PC-3 (cell line): ENCODE data around the gene BPIFB4. TPM values are rescaled to one million over a fixed set of nuclear protein-coding genes. Genes with fewer than 3 reads are reported as not detected.
"Not testable (repeated sequence)": the region's sequence is repeated elsewhere in the genome, so short reads cannot be mapped to it uniquely, and the experiment has no call there.

Experiments used
- ATAC-seq: fragments of 200-7000 bp; cut with Tn5 transposase; 2 replicates; pipeline ENCODE4 v1.9.1; 2020; ENCODE audit warnings: mild to moderate bottlenecking, moderate library complexity
- BruUV-seq: library from RNA; stranded (reverse); fragments of 400-500 nt; replicated peaks from 2 replicates; lab custom pipeline; 2021; lab: Mats Ljungman, UMichigan
- CTCF ChIA-PET: fragments of 300-600 bp; sonication (Branson Sonifier 250); formaldehyde crosslinking; loops from one replicate; lab custom pipeline; 2022; ENCODE audit warnings: antibody characterized with exemption; lab: Charles Lee
- POLR2A ChIA-PET: fragments of 300-600 bp; sonication (Branson Sonifier 250); formaldehyde crosslinking; loops from one replicate; lab custom pipeline; 2022; ENCODE audit warnings: antibody characterized with exemption; ENCODE audit not compliant: unreplicated experiment; lab: Charles Lee
- DNase-seq: peaks from one replicate; pipeline ENCODE4 v3.0.0-alpha.2; 2015
- H2AFZ ChIP-seq: fragments of 300-600 bp; sonication (generic); 2 replicates; pipeline ENCODE4 v1.6.0; 2016; ENCODE audit warnings: antibody characterized with exemption, low read length
- H3F3A ChIP-seq: fragments of 300-600 bp; sonication (generic); one replicate; pipeline ENCODE4 v1.6.0; 2017; ENCODE audit warnings: antibody characterized with exemption, low read length, control low read depth, mild to moderate bottlenecking; ENCODE audit not compliant: unreplicated experiment
- H3K27ac ChIP-seq: fragments of 300-600 bp; sonication (generic); 2 replicates; pipeline ENCODE4 v1.5.1; 2016; ENCODE audit warnings: mild to moderate bottlenecking, low read length
- H3K27me3 ChIP-seq: fragments of 300-600 bp; sonication (generic); 2 replicates; pipeline ENCODE4 v1.6.1; 2016; ENCODE audit warnings: low read length, mixed read lengths
- H3K36me3 ChIP-seq: fragments of 300-600 bp; sonication (generic); 2 replicates; pipeline ENCODE4 v1.6.1; 2016; ENCODE audit warnings: low read depth, mixed run types, low read length, mixed read lengths
- H3K4me1 ChIP-seq: fragments of 300-600 bp; sonication (generic); 2 replicates; pipeline ENCODE4 v1.5.1; 2016; ENCODE audit warnings: low read length; ENCODE audit not compliant: insufficient read depth
- H3K4me2 ChIP-seq: fragments of 300-600 bp; sonication (generic); 2 replicates; pipeline ENCODE4 v1.6.0; 2016; ENCODE audit warnings: low read length
- H3K4me3 ChIP-seq: fragments of 300-600 bp; sonication (generic); 2 replicates; pipeline ENCODE4 v1.5.1; 2016; ENCODE audit warnings: mild to moderate bottlenecking, low read length, mixed read lengths
- H3K79me2 ChIP-seq: fragments of 300-600 bp; sonication (generic); 2 replicates; pipeline ENCODE4 v1.6.1; 2017; ENCODE audit warnings: low read length, mixed read lengths
- H3K9ac ChIP-seq: fragments of 300-600 bp; sonication (generic); 2 replicates; pipeline ENCODE4 v1.6.0; 2016; ENCODE audit warnings: mild to moderate bottlenecking, low read length
- H3K9me2 ChIP-seq: fragments of 300-600 bp; sonication (generic); replicated peaks from 2 replicates; pipeline ENCODE4 v1.6.1; 2016; ENCODE audit warnings: mixed run types, low read length, mixed read lengths
- H3K9me3 ChIP-seq: fragments of 300-600 bp; sonication (generic); 2 replicates; pipeline ENCODE4 v1.6.1; 2016; ENCODE audit warnings: low read length, mixed read lengths
- H4K20me1 ChIP-seq: fragments of 300-600 bp; sonication (generic); 2 replicates; pipeline ENCODE4 v1.6.1; 2016; ENCODE audit warnings: low read length, mixed read lengths
- CTCF ChIP-seq: fragments of 300-600 bp; sonication (generic); conservative IDR thresholded peaks from 2 replicates; pipeline ENCODE4 v1.5.1; 2017; ENCODE audit warnings: antibody characterized with exemption, low read depth, mild to moderate bottlenecking, low read length
- EZH2 ChIP-seq: fragments of 300-600 bp; sonication (generic); IDR thresholded peaks from one replicate; pipeline ENCODE4 v1.6.1; 2017; ENCODE audit warnings: antibody characterized with exemption, mild to moderate bottlenecking, low read length; ENCODE audit not compliant: unreplicated experiment
- EZH2phosphoT487 ChIP-seq: fragments of 300-600 bp; sonication (generic); IDR thresholded peaks from 2 replicates; pipeline ENCODE4 v1.6.1; 2018; ENCODE audit warnings: mild to moderate bottlenecking, antibody characterized with exemption, low read length, borderline replicate concordance
- intact Hi-C: fragments of 100-400 bp; cut with micrococcal nuclease; formaldehyde crosslinking; loops from 2 replicates; pipeline ENCODE4 v1.9.0; 2023
- total RNA-seq: library from RNA; depleted of rRNA; stranded (reverse); fragments of >200 nt; gene quantifications from 2 replicates; pipeline ENCODE4 v1.2.3, GENCODE V29; 2014

Gene BPIFB4
- total RNA-seq, 1 experiment from 2014 or later = not detected

DNA sequence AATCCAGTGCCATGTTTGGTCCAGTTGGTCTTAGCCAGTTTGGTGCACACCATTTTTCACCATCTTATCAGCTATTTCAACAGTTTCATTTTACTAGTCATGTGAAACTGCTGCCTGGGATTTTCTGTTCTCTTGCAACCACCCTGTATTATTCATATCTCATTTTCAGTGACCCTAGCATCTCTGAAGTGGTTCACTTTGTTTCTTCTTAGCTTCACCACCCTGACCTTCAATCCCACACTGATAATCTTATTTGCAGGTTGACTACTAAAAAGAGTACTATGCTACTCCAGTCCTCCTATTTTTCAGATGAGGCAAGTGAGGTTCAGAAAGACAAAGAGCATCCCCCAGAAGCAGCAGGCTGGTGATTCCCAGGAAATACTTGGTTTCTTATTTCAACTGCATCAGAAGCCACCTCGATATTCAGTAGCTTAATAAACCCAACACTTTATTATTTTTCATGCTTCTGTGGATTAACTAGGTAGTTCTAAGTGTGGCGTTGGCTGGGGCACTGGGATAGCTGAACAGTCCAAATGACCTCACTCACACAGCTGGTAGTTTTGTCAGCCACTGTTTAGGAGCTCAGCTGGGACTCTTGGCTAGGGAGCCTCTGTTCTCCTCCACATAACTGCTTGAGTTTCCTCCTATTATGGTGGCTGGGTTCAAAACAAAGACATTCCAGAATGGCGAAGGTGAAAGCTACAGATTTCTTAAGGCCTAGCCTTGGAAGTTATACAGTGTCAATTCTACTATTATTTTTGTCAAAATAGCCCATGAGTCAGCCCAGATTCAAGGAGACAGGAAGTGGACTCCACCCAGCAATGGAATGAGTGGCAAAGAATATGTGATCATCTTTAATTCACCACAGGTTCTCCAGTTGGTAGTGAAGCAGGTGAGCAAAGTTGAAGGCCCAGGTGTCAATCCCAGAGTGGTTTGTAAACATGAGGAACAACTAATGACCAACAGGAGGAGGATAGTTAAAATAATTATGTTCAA lies 40.6 kb downstream of the BPIFB4 start:
- no peak overlapping the region for H3K9ac ChIP-seq
- peak overlapping the region; percentile 25; the same call in 1 of the 2 replicates for H2AFZ ChIP-seq
- H3K27me3 ChIP-seq = peaks cover 13% of the 10 kb centered on the region
- H3K36me3 ChIP-seq = no peaks in the 10 kb centered on the region
- CTCF ChIA-PET = no interaction called here
- no peak overlapping the region for H3K27ac ChIP-seq
- POLR2A ChIA-PET = no interaction called here
- no TSS peak for BruUV-seq
- peaks cover 10% of the 10 kb centered on the region for H3K4me1 ChIP-seq
- no peaks in the 10 kb centered on the region for H4K20me1 ChIP-seq
- intact Hi-C loops = no loop called here
- no peaks in the 10 kb centered on the region for H3F3A ChIP-seq
- no peaks in the 10 kb centered on the region for H3K79me2 ChIP-seq
- no peaks in the 10 kb centered on the region for H3K9me2 ChIP-seq
- H3K9me3 ChIP-seq = no peaks in the 10 kb centered on the region
- ATAC-seq (peak; percentile 62), DNase-seq (peak; percentile 61)
- no peak for TF ChIP-seq CTCF
- TF ChIP-seq EZH2 = no peak
- no peak for TF ChIP-seq EZH2phosphoT487
- no peak overlapping the region for H3K4me2 ChIP-seq
- H3K4me3 ChIP-seq = no peak overlapping the region

DNA sequence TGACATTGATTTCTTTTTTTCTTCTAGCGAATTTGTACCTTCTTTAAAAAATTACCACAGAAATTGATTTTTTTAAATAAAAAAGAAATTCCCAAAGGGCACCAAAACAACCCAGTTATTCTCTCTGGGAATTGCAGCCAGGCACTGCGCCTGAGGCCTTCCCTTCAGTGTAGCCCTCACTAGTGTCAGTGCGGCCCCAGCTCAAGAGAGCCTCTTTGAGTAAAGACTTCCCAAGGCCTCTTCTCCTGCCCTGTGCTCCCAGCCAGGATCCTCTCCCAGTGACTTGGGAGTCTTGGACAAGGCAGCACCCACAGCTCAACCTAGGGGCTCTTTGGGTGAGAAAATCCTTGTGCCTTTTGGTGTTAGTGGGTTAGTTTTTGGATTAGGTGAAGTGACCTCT lies 41.5 kb downstream of the BPIFB4 start:
- TF ChIP-seq EZH2phosphoT487 (no peak), EZH2 (no peak), CTCF (no peak)
- no peak overlapping the region for H3K4me3 ChIP-seq
- no peak for DNase-seq
- peaks cover 10% of the 10 kb centered on the region for H3K4me1 ChIP-seq
- no peak overlapping the region for H2AFZ ChIP-seq
- no TSS peak for BruUV-seq
- H4K20me1 ChIP-seq = no peaks in the 10 kb centered on the region
- no peak overlapping the region for H3K4me2 ChIP-seq
- H3K9ac ChIP-seq = no peak overlapping the region
- no peaks in the 10 kb centered on the region for H3K79me2 ChIP-seq
- ATAC-seq = no peak
- ChIA-PET POLR2A (no interaction called here), CTCF (no interaction called here)
- no peaks in the 10 kb centered on the region for H3K9me3 ChIP-seq
- H3K36me3 ChIP-seq = no peaks in the 10 kb centered on the region
- H3F3A ChIP-seq = no peaks in the 10 kb centered on the region
- no peaks in the 10 kb centered on the region for H3K9me2 ChIP-seq
- H3K27ac ChIP-seq = no peak overlapping the region
- peaks cover 19% of the 10 kb centered on the region for H3K27me3 ChIP-seq
- intact Hi-C loops = no loop called here

GRCh38 chr20:33122297-33122696 lies 42.9 kb downstream of the BPIFB4 start:
- H3K27ac ChIP-seq, CTCF ChIA-PET, H2AFZ ChIP-seq, H3K4me2 ChIP-seq, ATAC-seq, H4K20me1 ChIP-seq, H3K9ac ChIP-seq, BruUV-seq, H3K36me3 ChIP-seq, H3K4me1 ChIP-seq, H3F3A ChIP-seq, H3K9me3 ChIP-seq, POLR2A ChIA-PET, H3K9me2 ChIP-seq, intact Hi-C loops, H3K4me3 ChIP-seq, DNase-seq, H3K79me2 ChIP-seq: not testable (repeated sequence)
- peaks cover 30% of the 10 kb centered on the region for H3K27me3 ChIP-seq
